Measurements from ENCODE around the gene SLC9A8.
A peak's percentile ranks its signal among the peaks of the same experiment; 100 is the strongest.
"Not testable (repeated sequence)": the region's sequence is repeated elsewhere in the genome, so short reads cannot be mapped to it uniquely, and the experiment has no call there.

SLC9A8 gene

GRCh38 chr20:49795135-49795424 lies 17.5 kb upstream of the SLC9A8 start:
- Mint-ChIP-seq H3K27me3 (no peaks in the 10 kb centered on the region), H3K27ac (no peak overlapping the region), H3K9me3 (no peaks in the 10 kb centered on the region), H3K36me3 (no peaks in the 10 kb centered on the region), H3K4me1 (peaks cover 31% of the 10 kb centered on the region), H3K4me3 (no peak overlapping the region)
- ATAC-seq (ENCODE audit: low read depth), result no peak
- no peak for DNase-seq (ENCODE audit: low spot score in 2 of 2)

- Mint-ChIP-seq H3K27ac (no peak overlapping the region), H3K9me3 (no peaks in the 10 kb centered on the region), H3K36me3 (no peaks in the 10 kb centered on the region), H3K4me3 (no peak overlapping the region), H3K27me3 (no peaks in the 10 kb centered on the region), H3K4me1 (peaks cover 32% of the 10 kb centered on the region)
- ATAC-seq (ENCODE audit: low read depth) (no peak), DNase-seq (ENCODE audit: low spot score in 2 of 2) (no peak)
Measured at GRCh38 chr20:49796600-49797343, 15.9 kb upstream of the SLC9A8 start.

- H3K4me1 Mint-ChIP-seq, result peaks cover 29% of the 10 kb centered on the region
Measured at GRCh38 chr20:49797344-49797615, 15.3 kb upstream of the SLC9A8 start.

GRCh38 chr20:49798718-49799117 lies 13.9 kb upstream of the SLC9A8 start:
- DNase-seq (ENCODE audit: low spot score in 2 of 2), result no peak
- Mint-ChIP-seq H3K27ac (no peak overlapping the region), H3K9me3 (no peaks in the 10 kb centered on the region), H3K4me3 (no peak overlapping the region), H3K36me3 (no peaks in the 10 kb centered on the region), H3K27me3 (no peaks in the 10 kb centered on the region), H3K4me1 (peaks cover 30% of the 10 kb centered on the region)
- no peak for ATAC-seq (ENCODE audit: low read depth)

More at GRCh38 chr20:49797344-49797615, 15.3 kb upstream of the SLC9A8 start:
- H3K27me3 Mint-ChIP-seq, result no peaks in the 10 kb centered on the region
- ATAC-seq (ENCODE audit: low read depth), result no peak
- no peaks in the 10 kb centered on the region for H3K36me3 Mint-ChIP-seq
- H3K27ac Mint-ChIP-seq, result no peak overlapping the region
- no peaks in the 10 kb centered on the region for H3K9me3 Mint-ChIP-seq
- H3K4me3 Mint-ChIP-seq, result no peak overlapping the region
- DNase-seq (ENCODE audit: low spot score in 2 of 2), result no peak

- H3K36me3 Mint-ChIP-seq, result no peaks in the 10 kb centered on the region
- H3K4me1 Mint-ChIP-seq, result peaks cover 25% of the 10 kb centered on the region
- H3K4me3 Mint-ChIP-seq, result no peak overlapping the region
- H3K9me3 Mint-ChIP-seq, result no peaks in the 10 kb centered on the region
- H3K27me3 Mint-ChIP-seq, result no peaks in the 10 kb centered on the region
- ATAC-seq (ENCODE audit: low read depth), result no peak
- H3K27ac Mint-ChIP-seq, result no peak overlapping the region
- no peak for DNase-seq (ENCODE audit: low spot score in 2 of 2)
Measured at GRCh38 chr20:49799698-49800097, 12.9 kb upstream of the SLC9A8 start.

GRCh38 chr20:49803418-49803817 lies 9.2 kb upstream of the SLC9A8 start:
- no peaks in the 10 kb centered on the region for H3K36me3 Mint-ChIP-seq
- ATAC-seq (ENCODE audit: low read depth) (no peak), DNase-seq (ENCODE audit: low spot score in 2 of 2) (no peak)
- no peak overlapping the region for H3K4me3 Mint-ChIP-seq
- H3K27me3 Mint-ChIP-seq, result no peaks in the 10 kb centered on the region
- no peaks in the 10 kb centered on the region for H3K9me3 Mint-ChIP-seq
- H3K27ac Mint-ChIP-seq, result peak overlapping the region; percentile 99
- H3K4me1 Mint-ChIP-seq, result peaks cover 21% of the 10 kb centered on the region

GRCh38 chr20:49804364-49804763 lies 8.3 kb upstream of the SLC9A8 start:
- Mint-ChIP-seq H3K4me3 (no peak overlapping the region), H3K9me3 (no peaks in the 10 kb centered on the region), H3K36me3 (no peaks in the 10 kb centered on the region), H3K27ac (peak overlapping the region; percentile 48), H3K4me1 (peaks cover 21% of the 10 kb centered on the region), H3K27me3 (no peaks in the 10 kb centered on the region)
- ATAC-seq (ENCODE audit: low read depth), result no peak
- no peak for DNase-seq (ENCODE audit: low spot score in 2 of 2)

GRCh38 chr20:49805224-49805876 lies 7.3 kb upstream of the SLC9A8 start:
- ATAC-seq (ENCODE audit: low read depth); H3K36me3 Mint-ChIP-seq; H3K4me3 Mint-ChIP-seq; DNase-seq (ENCODE audit: low spot score in 2 of 2); H3K9me3 Mint-ChIP-seq; H3K27me3 Mint-ChIP-seq: not testable (repeated sequence)
- Mint-ChIP-seq H3K27ac (peak overlapping the region; percentile 69), H3K4me1 (peaks cover 17% of the 10 kb centered on the region)

GRCh38 chr20:49808753-49809152 lies 3.9 kb upstream of the SLC9A8 start:
- Mint-ChIP-seq H3K4me1 (peaks cover 14% of the 10 kb centered on the region), H3K9me3 (no peaks in the 10 kb centered on the region), H3K27ac (peak overlapping the region; percentile 92), H3K27me3 (no peaks in the 10 kb centered on the region), H3K36me3 (no peaks in the 10 kb centered on the region), H3K4me3 (no peak overlapping the region)
- DNase-seq (ENCODE audit: low spot score in 2 of 2) (no peak), ATAC-seq (ENCODE audit: low read depth) (no peak)

- H3K36me3 Mint-ChIP-seq, result peaks cover under 1% of the 10 kb centered on the region
- no peak for DNase-seq (ENCODE audit: low spot score in 2 of 2)
- no peak overlapping the region for H3K4me3 Mint-ChIP-seq
- peaks cover 20% of the 10 kb centered on the region for H3K4me1 Mint-ChIP-seq
- no peaks in the 10 kb centered on the region for H3K9me3 Mint-ChIP-seq
- no peak for ATAC-seq (ENCODE audit: low read depth)
- peak overlapping the region; percentile 92 for H3K27ac Mint-ChIP-seq
- H3K27me3 Mint-ChIP-seq, result no peaks in the 10 kb centered on the region
Measured at GRCh38 chr20:49809803-49810359, 2.7 kb upstream of the SLC9A8 start.

- ATAC-seq (ENCODE audit: low read depth) (no peak), DNase-seq (ENCODE audit: low spot score in 2 of 2) (no peak)
- Mint-ChIP-seq H3K9me3 (no peaks in the 10 kb centered on the region), H3K4me1 (peaks cover 22% of the 10 kb centered on the region), H3K4me3 (no peak overlapping the region), H3K27me3 (no peaks in the 10 kb centered on the region), H3K27ac (peak overlapping the region; percentile 92), H3K36me3 (peaks cover 6% of the 10 kb centered on the region)
Measured at GRCh38 chr20:49810491-49811190, 2.0 kb upstream of the SLC9A8 start.

GRCh38 chr20:49811825-49812506 lies 662 bp upstream of the SLC9A8 start:
- H3K4me1 Mint-ChIP-seq, result peaks cover 22% of the 10 kb centered on the region

GRCh38 chr20:49813305-49813974 lies 812 bp downstream of the SLC9A8 start:
- Mint-ChIP-seq H3K9me3 (no peaks in the 10 kb centered on the region), H3K36me3 (peaks cover 6% of the 10 kb centered on the region), H3K4me1 (peaks cover 22% of the 10 kb centered on the region), H3K27ac (peak overlapping the region; percentile 92), H3K27me3 (no peaks in the 10 kb centered on the region), H3K4me3 (peak overlapping the region; percentile 96)
- ATAC-seq (ENCODE audit: low read depth) (no peak), DNase-seq (ENCODE audit: low spot score in 2 of 2) (no peak)

More at GRCh38 chr20:49811825-49812506, 662 bp upstream of the SLC9A8 start:
- peak overlapping the region; percentile 80 for H3K4me3 Mint-ChIP-seq
- H3K36me3 Mint-ChIP-seq, result peaks cover 6% of the 10 kb centered on the region
- peak overlapping the region; percentile 92 for H3K27ac Mint-ChIP-seq
- ATAC-seq (ENCODE audit: low read depth), result peak; percentile 14
- no peaks in the 10 kb centered on the region for H3K9me3 Mint-ChIP-seq
- no peak for DNase-seq (ENCODE audit: low spot score in 2 of 2)
- no peaks in the 10 kb centered on the region for H3K27me3 Mint-ChIP-seq
